ENCODE data around the gene DNER.
"Not testable (repeated sequence)": the region's sequence is repeated elsewhere in the genome, so short reads cannot be mapped to it uniquely, and the experiment has no call there.

Gene DNER

GRCh38 chr2:229373311-229373710 lies 341.0 kb downstream of the DNER start:
- H3K9ac ChIP-seq (ENCODE audit: low read depth, low read length); H3K4me3 ChIP-seq (ENCODE audit: low read length); H3K36me3 ChIP-seq (ENCODE audit: insufficient read depth, low read length); H3K4me1 ChIP-seq (ENCODE audit: control insufficient read depth, insufficient read depth, low read length); H3K4me2 ChIP-seq (ENCODE audit: low read length); H3K9me3 ChIP-seq (replicated peaks; ENCODE audit: low read length); H3K27me3 ChIP-seq (ENCODE audit: control insufficient read depth, insufficient read depth, low read length): not testable (repeated sequence)

- no peak overlapping the region for H3K4me2 ChIP-seq (ENCODE audit: low read length)
- H3K9me3 ChIP-seq (replicated peaks; ENCODE audit: low read length), result no peaks in the 10 kb centered on the region
- H3K36me3 ChIP-seq (ENCODE audit: insufficient read depth, low read length), result no peaks in the 10 kb centered on the region
- H3K9ac ChIP-seq (ENCODE audit: low read depth, low read length), result no peak overlapping the region
- no peaks in the 10 kb centered on the region for H3K27me3 ChIP-seq (ENCODE audit: control insufficient read depth, insufficient read depth, low read length)
- no peak overlapping the region for H3K4me3 ChIP-seq (ENCODE audit: low read length)
- H3K4me1 ChIP-seq (ENCODE audit: control insufficient read depth, insufficient read depth, low read length), result no peaks in the 10 kb centered on the region
These were observed 342.1 kb downstream of the DNER start for GRCh38 chr2:229372207-229372606.

- H3K9me3 ChIP-seq (replicated peaks; ENCODE audit: low read length), result no peaks in the 10 kb centered on the region
- no peak overlapping the region for H3K9ac ChIP-seq (ENCODE audit: low read depth, low read length)
- no peak overlapping the region for H3K4me2 ChIP-seq (ENCODE audit: low read length)
- no peaks in the 10 kb centered on the region for H3K27me3 ChIP-seq (ENCODE audit: control insufficient read depth, insufficient read depth, low read length)
- no peak overlapping the region for H3K4me3 ChIP-seq (ENCODE audit: low read length)
- H3K4me1 ChIP-seq (ENCODE audit: control insufficient read depth, insufficient read depth, low read length), result no peaks in the 10 kb centered on the region
- no peaks in the 10 kb centered on the region for H3K36me3 ChIP-seq (ENCODE audit: insufficient read depth, low read length)
These were observed 343.3 kb downstream of the DNER start for GRCh38 chr2:229371086-229371485.

DNA sequence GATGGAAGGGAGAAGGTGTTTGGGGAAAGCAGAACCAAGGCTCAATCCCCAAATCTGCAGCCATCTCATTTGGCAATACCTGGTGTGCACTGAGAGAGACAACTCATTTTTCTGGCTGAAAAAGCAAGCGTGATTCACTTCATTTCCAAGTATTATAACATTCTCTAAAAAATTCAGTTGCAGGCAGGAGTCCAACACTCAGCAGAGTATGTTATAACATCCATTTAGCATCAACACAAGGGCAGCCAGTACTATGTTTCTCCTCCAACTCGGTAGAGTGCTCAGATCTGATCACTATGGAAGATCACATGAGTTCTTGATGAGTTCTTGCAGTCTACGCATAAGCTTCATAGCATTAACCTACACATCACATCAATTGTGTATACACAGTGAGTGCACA lies 343.8 kb downstream of the DNER start:
- H3K9me3 ChIP-seq (replicated peaks; ENCODE audit: low read length), result no peaks in the 10 kb centered on the region
- H3K27me3 ChIP-seq (ENCODE audit: control insufficient read depth, insufficient read depth, low read length), result no peaks in the 10 kb centered on the region
- H3K4me2 ChIP-seq (ENCODE audit: low read length), result no peak overlapping the region
- H3K36me3 ChIP-seq (ENCODE audit: insufficient read depth, low read length), result no peaks in the 10 kb centered on the region
- no peak overlapping the region for H3K4me3 ChIP-seq (ENCODE audit: low read length)
- no peak overlapping the region for H3K9ac ChIP-seq (ENCODE audit: low read depth, low read length)
- no peaks in the 10 kb centered on the region for H3K4me1 ChIP-seq (ENCODE audit: control insufficient read depth, insufficient read depth, low read length)

- no peaks in the 10 kb centered on the region for H3K36me3 ChIP-seq (ENCODE audit: insufficient read depth, low read length)
- no peak overlapping the region for H3K4me2 ChIP-seq (ENCODE audit: low read length)
- no peaks in the 10 kb centered on the region for H3K9me3 ChIP-seq (replicated peaks; ENCODE audit: low read length)
- H3K4me3 ChIP-seq (ENCODE audit: low read length), result no peak overlapping the region
- no peak overlapping the region for H3K9ac ChIP-seq (ENCODE audit: low read depth, low read length)
- H3K4me1 ChIP-seq (ENCODE audit: control insufficient read depth, insufficient read depth, low read length), result no peaks in the 10 kb centered on the region
- H3K27me3 ChIP-seq (ENCODE audit: control insufficient read depth, insufficient read depth, low read length), result no peaks in the 10 kb centered on the region
These were observed 351.1 kb downstream of the DNER start for GRCh38 chr2:229363185-229363814.

GRCh38 chr2:229350883-229351282 lies 363.5 kb downstream of the DNER start:
- no peaks in the 10 kb centered on the region for H3K36me3 ChIP-seq (ENCODE audit: insufficient read depth, low read length)
- H3K4me3 ChIP-seq (ENCODE audit: low read length), result no peak overlapping the region
- no peaks in the 10 kb centered on the region for H3K27me3 ChIP-seq (ENCODE audit: control insufficient read depth, insufficient read depth, low read length)
- no peaks in the 10 kb centered on the region for H3K4me1 ChIP-seq (ENCODE audit: control insufficient read depth, insufficient read depth, low read length)
- H3K9ac ChIP-seq (ENCODE audit: low read depth, low read length), result no peak overlapping the region
- no peak overlapping the region for H3K4me2 ChIP-seq (ENCODE audit: low read length)
- H3K9me3 ChIP-seq (replicated peaks; ENCODE audit: low read length), result no peaks in the 10 kb centered on the region

DNA sequence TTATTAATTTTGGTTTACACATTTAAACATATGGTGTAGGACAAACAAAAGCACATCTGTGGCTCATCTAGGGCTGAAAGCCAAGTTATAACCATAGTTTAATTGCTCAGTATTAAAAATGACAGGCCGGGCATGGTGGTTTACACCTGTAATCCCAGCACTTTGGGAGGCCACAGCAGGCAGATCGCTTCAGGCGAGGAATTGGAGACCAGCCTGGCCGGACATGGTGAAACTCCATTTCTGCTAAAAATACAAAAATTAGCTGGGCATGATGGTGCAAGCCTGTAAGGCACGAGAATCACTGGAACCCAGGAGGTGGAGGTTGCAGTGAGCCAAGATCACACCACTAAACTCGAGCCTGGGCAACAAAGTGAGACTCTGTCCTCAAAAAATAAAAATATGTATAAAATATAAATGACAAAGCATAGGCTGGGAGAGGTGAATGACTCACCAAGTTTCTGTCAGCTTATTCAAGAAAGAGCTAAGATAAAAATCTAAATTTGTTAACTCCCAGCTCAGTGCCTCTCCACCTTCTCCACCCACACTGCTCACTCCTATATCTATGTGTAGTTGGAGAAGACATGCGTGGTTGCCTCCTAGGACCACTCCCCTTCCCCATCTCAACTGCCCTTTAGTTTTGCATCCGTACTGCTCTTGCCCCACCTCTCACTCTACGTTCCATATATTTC lies 364.1 kb downstream of the DNER start:
- no peaks in the 10 kb centered on the region for H3K36me3 ChIP-seq (ENCODE audit: insufficient read depth, low read length)
- no peak overlapping the region for H3K4me2 ChIP-seq (ENCODE audit: low read length)
- H3K4me3 ChIP-seq (ENCODE audit: low read length), result no peak overlapping the region
- H3K9ac ChIP-seq (ENCODE audit: low read depth, low read length), result no peak overlapping the region
- H3K4me1 ChIP-seq (ENCODE audit: control insufficient read depth, insufficient read depth, low read length), result no peaks in the 10 kb centered on the region
- no peaks in the 10 kb centered on the region for H3K27me3 ChIP-seq (ENCODE audit: control insufficient read depth, insufficient read depth, low read length)
- H3K9me3 ChIP-seq (replicated peaks; ENCODE audit: low read length), result no peaks in the 10 kb centered on the region

DNA sequence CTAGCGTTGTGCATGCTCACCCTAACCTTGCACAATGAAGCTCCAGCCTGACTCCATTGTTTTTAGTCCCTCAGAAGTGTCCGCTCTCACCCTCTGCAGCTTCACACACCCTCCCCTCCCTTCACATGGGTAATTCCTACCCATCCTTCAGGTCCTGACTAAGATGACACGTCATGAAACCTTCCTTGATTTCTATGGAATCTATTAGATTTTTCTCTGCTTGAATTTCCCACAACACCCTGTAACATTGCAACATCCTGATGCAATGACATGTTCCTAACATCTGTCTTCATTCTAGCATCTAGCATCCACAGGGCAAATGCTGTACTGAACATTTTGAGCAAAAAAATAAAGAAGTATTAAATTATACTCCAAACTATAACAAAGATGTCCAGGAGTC lies 366.2 kb downstream of the DNER start:
- H3K4me2 ChIP-seq (ENCODE audit: low read length), result no peak overlapping the region
- peaks cover 4% of the 10 kb centered on the region for H3K4me1 ChIP-seq (ENCODE audit: control insufficient read depth, insufficient read depth, low read length)
- H3K27me3 ChIP-seq (ENCODE audit: control insufficient read depth, insufficient read depth, low read length), result no peaks in the 10 kb centered on the region
- no peak overlapping the region for H3K9ac ChIP-seq (ENCODE audit: low read depth, low read length)
- no peak overlapping the region for H3K4me3 ChIP-seq (ENCODE audit: low read length)
- no peaks in the 10 kb centered on the region for H3K36me3 ChIP-seq (ENCODE audit: insufficient read depth, low read length)
- no peaks in the 10 kb centered on the region for H3K9me3 ChIP-seq (replicated peaks; ENCODE audit: low read length)

DNA sequence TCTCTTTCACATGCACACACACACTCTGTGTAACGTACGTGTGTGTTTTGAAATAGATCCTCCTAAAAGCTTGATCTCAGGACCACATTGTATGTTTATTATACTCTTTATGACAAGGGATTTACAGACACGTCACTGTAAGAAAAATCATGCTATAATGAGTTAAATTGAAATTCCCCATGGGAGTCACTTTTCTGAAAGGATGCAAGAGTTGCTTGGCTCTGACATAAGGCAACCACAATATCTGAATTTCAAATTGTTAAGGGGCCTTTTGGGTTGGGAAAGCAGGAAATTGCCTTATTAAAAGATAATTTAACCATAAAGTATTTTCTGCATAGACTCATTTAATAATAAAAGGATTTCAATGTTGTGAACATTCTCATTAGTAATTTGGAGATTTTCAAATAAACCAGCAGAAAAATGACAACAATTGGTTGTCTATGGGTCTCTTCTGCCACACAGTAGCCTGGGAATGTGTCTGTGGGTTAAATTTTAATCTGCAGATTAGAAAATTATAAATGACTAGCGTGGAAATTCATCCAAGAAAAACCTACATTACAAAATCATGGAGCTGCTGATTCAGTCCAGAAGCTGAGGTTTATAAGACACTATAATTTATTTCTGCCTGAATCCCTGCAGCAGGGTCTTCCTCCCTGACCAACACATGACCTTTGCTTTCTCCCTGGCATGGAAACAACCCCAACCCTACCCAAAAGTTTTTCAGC lies 367.4 kb downstream of the DNER start:
- peaks cover 4% of the 10 kb centered on the region for H3K4me1 ChIP-seq (ENCODE audit: control insufficient read depth, insufficient read depth, low read length)
- H3K9me3 ChIP-seq (replicated peaks; ENCODE audit: low read length), result no peaks in the 10 kb centered on the region
- no peak overlapping the region for H3K9ac ChIP-seq (ENCODE audit: low read depth, low read length)
- H3K27me3 ChIP-seq (ENCODE audit: control insufficient read depth, insufficient read depth, low read length), result no peaks in the 10 kb centered on the region
- H3K4me3 ChIP-seq (ENCODE audit: low read length), result no peak overlapping the region
- no peaks in the 10 kb centered on the region for H3K36me3 ChIP-seq (ENCODE audit: insufficient read depth, low read length)
- no peak overlapping the region for H3K4me2 ChIP-seq (ENCODE audit: low read length)

DNA sequence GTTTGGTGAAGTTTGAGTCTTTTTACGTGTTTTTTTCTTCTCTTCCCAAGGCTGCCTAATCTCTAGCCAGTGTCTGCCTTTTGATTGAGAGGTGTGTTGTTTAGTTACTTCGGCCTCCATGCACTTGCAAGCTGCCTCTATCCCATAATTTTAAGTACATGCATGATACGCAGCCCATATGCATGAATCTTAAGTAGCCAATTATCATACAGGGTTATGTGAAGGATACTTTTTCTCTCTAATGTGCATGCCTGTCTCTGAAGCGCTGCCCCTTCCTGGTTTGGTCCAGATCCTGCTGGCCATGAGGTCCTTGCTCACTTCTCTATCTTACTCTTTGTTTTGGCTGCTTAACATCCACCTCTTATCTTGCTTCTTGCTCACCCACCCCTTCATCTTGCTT lies 369.4 kb downstream of the DNER start:
- H3K9ac ChIP-seq (ENCODE audit: low read depth, low read length), result no peak overlapping the region

DNA sequence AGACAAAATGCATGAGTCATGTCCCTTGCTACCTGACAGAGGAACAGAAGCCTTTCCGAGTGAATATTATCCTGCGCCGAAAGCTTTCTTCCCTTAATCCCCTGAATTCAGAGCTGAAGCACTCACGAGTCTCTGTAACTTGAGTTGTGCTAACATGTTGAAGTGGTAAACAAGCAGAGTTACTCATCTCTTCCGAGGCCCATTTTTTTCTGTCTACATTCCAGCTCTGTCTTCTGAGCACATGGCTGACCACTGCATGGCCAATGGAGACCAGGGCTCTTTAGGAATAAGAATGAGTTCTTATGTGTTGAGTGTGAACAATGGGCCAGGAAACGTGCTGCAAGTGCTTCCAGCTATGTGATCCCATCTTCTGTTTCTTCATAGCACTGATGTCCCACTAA lies 370.2 kb downstream of the DNER start:
- H3K36me3 ChIP-seq (ENCODE audit: insufficient read depth, low read length), result no peaks in the 10 kb centered on the region
- no peak overlapping the region for H3K4me2 ChIP-seq (ENCODE audit: low read length)
- no peaks in the 10 kb centered on the region for H3K9me3 ChIP-seq (replicated peaks; ENCODE audit: low read length)
- no peak overlapping the region for H3K4me3 ChIP-seq (ENCODE audit: low read length)
- peaks cover 12% of the 10 kb centered on the region for H3K4me1 ChIP-seq (ENCODE audit: control insufficient read depth, insufficient read depth, low read length)
- H3K27me3 ChIP-seq (ENCODE audit: control insufficient read depth, insufficient read depth, low read length), result no peaks in the 10 kb centered on the region
- H3K9ac ChIP-seq (ENCODE audit: low read depth, low read length), result no peak overlapping the region

More for the DNA sequence above, 369.4 kb downstream of the DNER start:
- H3K4me1 ChIP-seq (ENCODE audit: control insufficient read depth, insufficient read depth, low read length), result peaks cover 9% of the 10 kb centered on the region
- H3K9me3 ChIP-seq (replicated peaks; ENCODE audit: low read length), result no peaks in the 10 kb centered on the region
- no peak overlapping the region for H3K4me2 ChIP-seq (ENCODE audit: low read length)
- no peak overlapping the region for H3K4me3 ChIP-seq (ENCODE audit: low read length)
- no peaks in the 10 kb centered on the region for H3K36me3 ChIP-seq (ENCODE audit: insufficient read depth, low read length)
- no peaks in the 10 kb centered on the region for H3K27me3 ChIP-seq (ENCODE audit: control insufficient read depth, insufficient read depth, low read length)
